Psoas muscle (tissue), 8 donors: ENCODE measurements around the gene LAMA1. TPM values are rescaled to one million over a fixed set of nuclear protein-coding genes. Genes with fewer than 3 reads are reported as not detected.

Source experiments
- ATAC-seq, 4 donors: fragments of 200-7000 bp; cut with Tn5 transposase; one replicate each; pipeline ENCODE4 v1.9.1; 2020; ENCODE audit warnings: moderate library complexity in 3 of 4, mild to moderate bottlenecking in 2 of 4
- DNase-seq, 2 donors: peaks; one replicate each; pipeline ENCODE4 v3.0.0-alpha.2; 2020
- H3K27ac ChIP-seq: fragments of 200-600 bp; one replicate; pipeline ENCODE4 v1.8.0; 2022
- H3K27me3 ChIP-seq, 3 donors: fragments of 200-600 bp in 1 of 3; one replicate each; pipeline versions ENCODE4 v1.6.1 to v1.8.0; 2013 to 2022; ENCODE audit warnings: low read length in 2 of 3, mild to moderate bottlenecking in 2 of 3, moderate library complexity in 1 of 3; ENCODE audit not compliant: insufficient read depth in 3 of 3
- H3K36me3 ChIP-seq, 2 donors: fragments of 200-600 bp in 1 of 2; one replicate each; pipeline versions ENCODE4 v1.6.1 to v1.8.0; 2013 to 2022; ENCODE audit warnings: low read depth in 1 of 2, mild to moderate bottlenecking in 1 of 2, moderate library complexity in 1 of 2; ENCODE audit not compliant: insufficient read depth in 1 of 2
- H3K4me1 ChIP-seq: fragments of 200-600 bp; one replicate; pipeline ENCODE4 v1.8.0; 2022
- H3K4me3 ChIP-seq: fragments of 200-600 bp; one replicate; pipeline ENCODE4 v1.8.0; 2022; ENCODE audit warnings: mild to moderate bottlenecking
- H3K9me3 ChIP-seq: fragments of 200-600 bp; one replicate; pipeline ENCODE4 v1.8.0; 2022
- WGBS, 3 donors: extraction: QIAGEN DNeasy Blood & Tissue Kit; methylation state at CpG; one replicate each; pipeline versions ENCODE4 v1.1.6 to v1.1.7; 2013; 5-methylcytosine and 5-hydroxymethylcytosine counted together
- intact Hi-C, 2 donors: fragments of 100-400 bp; cut with DNase I; formaldehyde crosslinking; loops; one replicate each; pipeline versions ENCODE4 v1.11.0 to v1.14.2; 2022
- polyA plus RNA-seq, 3 donors: library from polyadenylated mRNA; stranded (reverse); fragments of 200-250 nt; gene quantifications; one replicate each; pipeline ENCODE4 v1.2.3, GENCODE V29; 2013
- total RNA-seq, 4 donors: library from RNA; stranded (reverse); fragmentation: NEBNext Ultra II Directional in 2 of 4; extraction: Animal tissue kit (Norgen Biotek cat#: 25700) in 2 of 4; gene quantifications; one replicate each; pipeline versions ENCODE4 v1.2.1 to v1.2.4, GENCODE V29; 2021 to 2023
- TF ChIP-seq, protein P1 (sequence below): fragments of 200-600 bp; IDR thresholded peaks from one replicate; pipeline ENCODE4 v1.8.0; 2022; ENCODE audit warnings: antibody characterized with exemption
- donor health status: healthy with polysubstance abuse.
- donor health status: DM: no; HTN: no; CAD: no; lungs with moderate emphysema.
- donor health status: Bipolar disorder and iron deficiency.
- donor health status: healthy.
- donor health status: DM: yes; HTN: yes; CAD: no.
- donor health status: DM: no; HTN: no; CAD: no.
- donor health status: DM: no; HTN: no; CAD: no.
- donor health status: DM: yes; HTN: yes; CAD: no.

Gene LAMA1
- total and polyA plus RNA-seq, 7 donors: 0.04 to 2.6 (median 0.11) TPM; not detected in 1

DNA sequence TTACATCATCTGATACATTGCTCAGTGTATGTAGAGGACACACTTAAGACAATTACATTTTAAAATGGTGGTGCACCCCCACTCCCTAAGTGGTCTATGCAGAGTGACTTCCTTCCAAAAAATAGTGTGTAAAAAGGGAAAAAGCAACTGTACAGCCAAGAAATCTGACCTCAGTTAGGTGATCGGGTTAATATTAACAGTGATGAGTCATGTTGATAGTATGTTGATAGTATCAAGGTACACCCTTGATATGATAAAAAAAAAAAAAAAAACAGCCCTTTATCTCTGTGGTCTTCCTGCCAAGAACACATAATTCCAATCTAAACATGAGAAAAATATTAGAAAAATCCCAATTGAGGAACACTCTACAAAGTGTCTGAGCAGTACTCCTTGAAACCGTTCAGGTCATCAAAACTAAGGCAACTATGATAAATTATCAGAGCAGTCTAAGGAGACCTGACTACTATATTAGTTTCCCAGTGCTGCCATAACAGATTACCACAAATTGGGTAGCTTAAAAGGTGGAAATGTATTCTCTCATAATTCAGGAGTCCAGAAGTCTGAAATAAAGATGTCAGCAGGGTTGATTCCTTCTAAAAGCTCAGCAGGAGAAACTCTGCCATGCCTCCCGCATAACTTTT lies 216.2 kb downstream of the LAMA1 start:
- 82 to 91% (median 85%) methylated on average over 3 of the region's 3 CpGs for WGBS, 3 donors
- no peaks in the 10 kb centered on the region for H3K4me1 ChIP-seq
- H3K4me3 ChIP-seq: no peak overlapping the region
- TF ChIP-seq, protein P1, sequence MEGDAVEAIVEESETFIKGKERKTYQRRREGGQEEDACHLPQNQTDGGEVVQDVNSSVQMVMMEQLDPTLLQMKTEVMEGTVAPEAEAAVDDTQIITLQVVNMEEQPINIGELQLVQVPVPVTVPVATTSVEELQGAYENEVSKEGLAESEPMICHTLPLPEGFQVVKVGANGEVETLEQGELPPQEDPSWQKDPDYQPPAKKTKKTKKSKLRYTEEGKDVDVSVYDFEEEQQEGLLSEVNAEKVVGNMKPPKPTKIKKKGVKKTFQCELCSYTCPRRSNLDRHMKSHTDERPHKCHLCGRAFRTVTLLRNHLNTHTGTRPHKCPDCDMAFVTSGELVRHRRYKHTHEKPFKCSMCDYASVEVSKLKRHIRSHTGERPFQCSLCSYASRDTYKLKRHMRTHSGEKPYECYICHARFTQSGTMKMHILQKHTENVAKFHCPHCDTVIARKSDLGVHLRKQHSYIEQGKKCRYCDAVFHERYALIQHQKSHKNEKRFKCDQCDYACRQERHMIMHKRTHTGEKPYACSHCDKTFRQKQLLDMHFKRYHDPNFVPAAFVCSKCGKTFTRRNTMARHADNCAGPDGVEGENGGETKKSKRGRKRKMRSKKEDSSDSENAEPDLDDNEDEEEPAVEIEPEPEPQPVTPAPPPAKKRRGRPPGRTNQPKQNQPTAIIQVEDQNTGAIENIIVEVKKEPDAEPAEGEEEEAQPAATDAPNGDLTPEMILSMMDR: no peak
- no peak overlapping the region for H3K27ac ChIP-seq
- intact Hi-C loops: no loop called here
- peaks cover 0 to 29% of the 10 kb centered on the region in 2 donors for H3K36me3 ChIP-seq
- no peaks in the 10 kb centered on the region for H3K27me3 ChIP-seq
- DNase-seq (no peak), ATAC-seq (no peak)
- no peaks in the 10 kb centered on the region for H3K9me3 ChIP-seq

GRCh38 chr18:6891788-6892187 lies 225.8 kb downstream of the LAMA1 start:
- Histone ChIP-seq H3K27me3 (no peaks in the 10 kb centered on the region), H3K4me1 (no peaks in the 10 kb centered on the region), H3K9me3 (no peaks in the 10 kb centered on the region), H3K36me3 (peaks cover 8 to 84% of the 10 kb centered on the region in 2 donors), H3K27ac (no peak overlapping the region), H3K4me3 (no peak overlapping the region)
- WGBS, 3 donors: 96 to 98% (median 98%) methylated on average over 3 of the region's 3 CpGs
- intact Hi-C loops: no loop called here
- TF ChIP-seq, protein P1: no peak
- ATAC-seq (no peak), DNase-seq (no peak)

Other genes starting within 250 kb of the LAMA1 start
- gene LRRC30, start 113.3 kb upstream of the LAMA1 start, total RNA-seq: 10 to 100 TPM in 1 of 4 donors, 1 to 10 TPM in 3; 1.4 to 11.2 (median 4.9) TPM
- gene LRRC30, start 113.3 kb upstream of the LAMA1 start, polyA plus RNA-seq: 10 to 100 TPM in 1 of 3 donors, 1 to 10 TPM in 1, not detected in 1; 5.6 to 21.7 TPM